ENCODE data around the gene SLC17A3. TPM values are rescaled to one million over a fixed set of nuclear protein-coding genes. Genes with fewer than 3 reads are reported as not detected.

Gene SLC17A3
- total RNA-seq, 1 donor from 2014 or later = not detected

GRCh38 chr6:25831532-25832306 is 42.3 kb downstream of the SLC17A3 start, which contains the start of gene SLC17A1:
TSS of gene SLC17A1 (minus strand) at chr6:25832052. CDS start at chr6:25830557, 1,495 bp downstream.
- DNase-seq = no peak
- intact Hi-C loops (cut with DNase I) = no loop called here
- no peaks in the 10 kb centered on the region for H3K27me3 ChIP-seq (ENCODE audit: low read depth)
- H3K9me3 ChIP-seq = no peaks in the 10 kb centered on the region
- ATAC-seq = peak in 1 of 2 donors; percentile 42
- TF ChIP-seq, protein P1, sequence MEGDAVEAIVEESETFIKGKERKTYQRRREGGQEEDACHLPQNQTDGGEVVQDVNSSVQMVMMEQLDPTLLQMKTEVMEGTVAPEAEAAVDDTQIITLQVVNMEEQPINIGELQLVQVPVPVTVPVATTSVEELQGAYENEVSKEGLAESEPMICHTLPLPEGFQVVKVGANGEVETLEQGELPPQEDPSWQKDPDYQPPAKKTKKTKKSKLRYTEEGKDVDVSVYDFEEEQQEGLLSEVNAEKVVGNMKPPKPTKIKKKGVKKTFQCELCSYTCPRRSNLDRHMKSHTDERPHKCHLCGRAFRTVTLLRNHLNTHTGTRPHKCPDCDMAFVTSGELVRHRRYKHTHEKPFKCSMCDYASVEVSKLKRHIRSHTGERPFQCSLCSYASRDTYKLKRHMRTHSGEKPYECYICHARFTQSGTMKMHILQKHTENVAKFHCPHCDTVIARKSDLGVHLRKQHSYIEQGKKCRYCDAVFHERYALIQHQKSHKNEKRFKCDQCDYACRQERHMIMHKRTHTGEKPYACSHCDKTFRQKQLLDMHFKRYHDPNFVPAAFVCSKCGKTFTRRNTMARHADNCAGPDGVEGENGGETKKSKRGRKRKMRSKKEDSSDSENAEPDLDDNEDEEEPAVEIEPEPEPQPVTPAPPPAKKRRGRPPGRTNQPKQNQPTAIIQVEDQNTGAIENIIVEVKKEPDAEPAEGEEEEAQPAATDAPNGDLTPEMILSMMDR (IDR thresholded peaks at IDR 0.05) = no peak
- H3K36me3 ChIP-seq = no peaks in the 10 kb centered on the region
- no peak within 1 kb of the TSS for H3K4me3 ChIP-seq
- no peaks in the 10 kb centered on the region for H3K4me1 ChIP-seq
- H3K27ac ChIP-seq = no peak within 1 kb of the TSS

DNA sequence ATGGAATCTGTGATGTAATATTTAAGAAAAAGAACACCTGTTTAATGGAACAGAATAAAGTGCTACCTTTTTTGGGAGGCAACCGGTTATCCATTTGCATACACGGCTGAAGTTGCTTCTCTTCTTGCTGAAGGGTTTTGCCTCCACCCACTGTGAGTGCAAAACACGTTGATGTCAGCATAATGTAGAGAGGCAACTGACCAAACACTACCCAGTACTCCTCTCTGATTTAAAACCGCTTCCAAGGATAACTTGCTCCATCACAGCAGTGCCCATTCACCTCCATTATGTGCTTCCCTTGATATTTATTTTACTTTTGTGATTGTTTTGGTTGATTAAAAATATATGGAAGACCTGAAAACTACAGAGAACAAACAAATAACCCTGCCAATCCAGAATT is 43.6 kb downstream of the SLC17A3 start:
- Histone ChIP-seq H3K27ac (no peak overlapping the region), H3K9me3 (no peaks in the 10 kb centered on the region), H3K27me3 (ENCODE audit: low read depth) (no peaks in the 10 kb centered on the region), H3K4me3 (no peak overlapping the region), H3K36me3 (no peaks in the 10 kb centered on the region), H3K4me1 (no peaks in the 10 kb centered on the region)
- DNase-seq = no peak
- TF ChIP-seq, protein P1 (IDR thresholded peaks at IDR 0.05) = no peak
- ATAC-seq = no peak
- intact Hi-C loops (cut with DNase I) = no loop called here

DNA sequence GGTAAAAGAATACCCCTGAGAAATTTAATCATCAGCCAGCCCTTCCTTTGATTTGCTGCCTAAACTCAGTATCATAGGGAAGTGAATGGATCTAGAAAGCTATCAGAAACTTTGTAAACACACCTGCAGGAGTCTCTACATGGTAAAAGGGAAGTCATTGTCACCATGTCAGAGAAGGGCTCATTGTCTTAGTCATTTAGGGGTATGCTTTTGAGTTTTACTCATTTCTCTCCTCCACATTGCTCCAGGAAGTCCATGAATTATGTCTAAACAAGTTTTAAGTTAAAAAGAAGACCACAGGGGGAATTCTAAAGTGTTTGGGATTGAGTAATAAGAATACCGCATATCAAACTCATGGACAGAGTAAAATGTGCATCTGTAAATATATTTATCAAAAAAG is 44.7 kb downstream of the SLC17A3 start:
- DNase-seq = no peak
- intact Hi-C loops (cut with DNase I) = no loop called here
- Histone ChIP-seq H3K4me1 (no peaks in the 10 kb centered on the region), H3K9me3 (no peaks in the 10 kb centered on the region), H3K36me3 (no peaks in the 10 kb centered on the region), H3K4me3 (no peak overlapping the region), H3K27me3 (ENCODE audit: low read depth) (no peaks in the 10 kb centered on the region), H3K27ac (no peak overlapping the region)
- ATAC-seq = no peak
- TF ChIP-seq, protein P1 (IDR thresholded peaks at IDR 0.05) = no peak

DNA sequence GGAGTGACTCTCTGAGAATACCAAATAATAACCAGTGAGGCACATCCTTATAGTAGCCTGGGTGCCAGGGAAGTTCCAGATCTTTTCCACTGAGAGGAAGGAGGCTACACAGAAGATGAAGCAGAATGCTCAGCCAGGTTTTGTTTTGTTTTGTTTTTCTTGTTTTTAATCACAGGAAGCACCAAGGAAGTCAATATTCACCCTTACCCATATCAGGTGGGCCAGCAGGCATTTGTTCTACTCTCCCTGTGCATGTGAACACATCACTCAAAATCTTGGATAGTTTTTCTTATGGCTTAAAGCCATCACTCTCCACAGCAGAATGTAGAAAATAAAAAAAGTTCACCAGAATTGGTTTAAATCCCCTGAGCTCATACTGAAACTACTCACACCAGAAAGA is 52.7 kb downstream of the SLC17A3 start:
- DNase-seq (no peak), ATAC-seq (no peak)
- Histone ChIP-seq H3K9me3 (no peaks in the 10 kb centered on the region), H3K27me3 (ENCODE audit: low read depth) (no peaks in the 10 kb centered on the region), H3K36me3 (no peaks in the 10 kb centered on the region), H3K4me1 (no peaks in the 10 kb centered on the region), H3K4me3 (no peak overlapping the region), H3K27ac (no peak overlapping the region)
- intact Hi-C loops (cut with DNase I) = no loop called here
- TF ChIP-seq, protein P1 (IDR thresholded peaks at IDR 0.05) = no peak

DNA sequence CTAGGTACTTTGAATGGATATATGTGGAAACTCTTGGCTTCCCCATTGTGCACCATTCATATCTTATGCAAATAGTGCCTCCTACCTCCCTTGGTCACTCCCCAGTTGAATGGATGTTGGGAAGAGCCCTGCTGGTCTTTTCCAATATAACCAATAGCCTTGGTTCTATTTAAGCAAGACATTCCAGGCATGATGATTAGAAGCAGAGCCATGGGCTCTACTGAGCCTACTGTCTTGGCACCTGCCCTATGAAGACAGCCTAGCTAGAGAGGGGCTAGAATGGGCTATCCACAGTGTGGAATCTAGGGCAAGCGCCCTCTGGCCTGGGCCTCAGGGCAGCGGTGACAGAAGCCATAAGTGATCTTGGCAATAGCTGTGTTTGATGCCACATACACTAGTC is 57.8 kb downstream of the SLC17A3 start:
- intact Hi-C loops (cut with DNase I) = no loop called here
- no peak for DNase-seq
- Histone ChIP-seq H3K4me1 (no peaks in the 10 kb centered on the region), H3K27me3 (ENCODE audit: low read depth) (no peaks in the 10 kb centered on the region), H3K4me3 (no peak overlapping the region), H3K27ac (no peak overlapping the region), H3K36me3 (no peaks in the 10 kb centered on the region), H3K9me3 (no peaks in the 10 kb centered on the region)
- TF ChIP-seq, protein P1 (IDR thresholded peaks at IDR 0.05) = no peak
- no peak for ATAC-seq
